NCI-H146 (cell line): ENCODE results near the gene LEAP2.

Experiments used
- DNase-seq: peaks from one replicate; lab custom pipeline; 2025; lab: John Stamatoyannopoulos, UW

LEAP2 gene

GRCh38 chr5:132873119-132873929 lies at the start of gene LEAP2:
TSS of gene LEAP2 (plus strand) at chr5:132873668. CDS start at chr5:132873695, 27 bp downstream.
- no peak for DNase-seq

DNA sequence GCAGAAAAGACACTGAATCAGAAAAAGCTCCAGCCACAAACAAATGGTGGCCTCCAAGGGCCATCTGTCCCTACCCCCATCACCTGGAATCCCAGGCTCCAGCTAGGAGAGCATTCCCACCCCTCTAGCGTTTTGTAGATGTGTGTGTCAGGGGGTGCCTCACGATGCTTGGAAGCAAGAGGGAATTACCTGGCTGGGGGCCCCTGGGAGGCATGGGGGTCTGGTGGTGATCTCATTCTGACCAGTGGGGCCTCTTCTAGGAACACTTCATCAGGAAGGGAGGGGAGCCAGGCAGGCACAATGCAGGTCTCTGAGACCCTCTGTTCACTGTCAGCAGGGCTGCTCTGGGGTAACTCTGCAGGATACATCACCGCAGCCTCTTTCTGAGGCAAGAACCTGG lies 49.0 kb upstream of the LEAP2 start:
- no peak for DNase-seq

- DNase-seq, result no peak
Observed at GRCh38 chr5:132825033-132825833, 48.2 kb upstream of the LEAP2 start.

GRCh38 chr5:132825834-132826391 lies 47.6 kb upstream of the LEAP2 start:
- no peak for DNase-seq

GRCh38 chr5:132826424-132827082 lies 46.9 kb upstream of the LEAP2 start:
- no peak for DNase-seq

- DNase-seq, result no peak
Observed at GRCh38 chr5:132827943-132828673, 45.4 kb upstream of the LEAP2 start.

- DNase-seq, result no peak
Observed at GRCh38 chr5:132828846-132829494, 44.5 kb upstream of the LEAP2 start.

- DNase-seq, result peak; percentile 67
Observed at GRCh38 chr5:132829742-132830435, 43.6 kb upstream of the LEAP2 start.

DNA sequence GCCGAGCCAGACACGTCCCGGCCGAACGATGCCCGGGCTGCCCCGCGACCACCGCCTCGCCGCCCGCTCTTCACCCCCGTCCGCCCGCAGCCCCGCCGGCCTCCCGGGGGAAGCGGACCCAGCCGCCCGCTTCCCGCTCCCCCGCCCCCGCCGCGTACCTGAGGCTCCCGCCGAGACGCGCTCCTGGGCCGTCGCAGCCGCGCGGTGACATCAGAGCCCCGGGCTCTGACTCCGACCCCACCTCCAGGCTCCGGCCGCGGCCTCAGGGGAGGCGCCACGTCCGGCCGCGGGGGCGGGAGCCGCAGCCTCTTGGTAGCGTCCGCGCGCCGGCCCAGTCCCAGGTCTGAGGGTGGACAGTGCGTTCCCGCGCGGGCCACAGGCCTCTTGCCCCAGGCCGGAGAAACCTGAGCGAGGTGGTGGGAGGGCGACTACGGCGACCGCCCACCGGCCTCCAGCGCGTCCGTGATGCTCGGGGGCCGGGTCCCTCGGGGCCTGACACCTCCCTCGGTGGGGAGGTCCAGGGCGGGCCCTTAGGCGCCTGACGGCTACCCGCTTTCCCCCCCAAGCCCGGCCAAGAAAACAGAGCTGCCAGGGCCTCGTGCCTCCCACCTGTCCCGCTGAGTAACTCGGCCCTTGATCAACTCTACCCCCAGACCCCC lies 42.9 kb upstream of the LEAP2 start, which contains the start of gene SHROOM1:
Gene SHROOM1 (minus strand): TSS at position 212 of the 659 bp plus-strand sequence. CDS start 4,507 bp downstream, outside the sequence.
- peak; percentile 78 for DNase-seq

DNA sequence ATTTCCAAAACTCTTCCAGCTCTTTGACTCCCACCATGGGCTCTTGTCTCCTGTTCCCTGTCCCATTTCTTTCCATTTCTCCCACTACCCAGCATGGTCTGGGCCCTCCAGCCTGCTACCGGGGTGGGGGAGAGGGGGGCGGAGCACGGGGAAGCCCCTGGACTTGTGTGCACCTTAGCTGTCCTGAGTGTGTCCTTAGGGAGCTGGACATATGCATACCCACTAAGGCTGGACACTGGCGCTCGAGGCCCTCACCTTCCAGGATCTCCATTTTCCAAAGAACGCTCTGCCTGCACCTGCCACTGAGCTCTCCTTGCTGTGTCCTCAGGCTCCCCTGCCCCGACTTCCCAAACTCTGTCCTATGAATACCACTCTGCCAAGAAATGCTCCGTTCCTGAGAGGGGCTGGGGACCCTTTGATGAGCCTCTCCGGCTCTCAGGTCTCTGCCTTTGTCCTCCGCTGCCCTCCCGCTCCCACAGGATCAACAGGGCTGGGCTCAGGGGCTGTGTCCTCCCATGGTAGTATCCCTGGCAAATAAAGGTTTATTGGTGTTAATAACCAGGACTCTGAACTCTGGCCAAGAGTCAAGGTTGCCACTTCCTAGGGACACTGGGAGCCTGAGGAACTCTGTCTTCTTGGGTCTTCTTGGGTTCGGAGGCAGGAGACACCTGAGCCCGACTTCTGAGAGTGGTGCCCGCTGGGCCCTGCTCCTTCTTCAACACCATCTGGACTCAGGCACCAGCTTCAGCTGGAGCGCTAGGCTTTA lies 42.2 kb upstream of the LEAP2 start:
- no peak for DNase-seq

GRCh38 chr5:132832612-132833011 lies 40.9 kb upstream of the LEAP2 start:
- DNase-seq, result no peak

DNA sequence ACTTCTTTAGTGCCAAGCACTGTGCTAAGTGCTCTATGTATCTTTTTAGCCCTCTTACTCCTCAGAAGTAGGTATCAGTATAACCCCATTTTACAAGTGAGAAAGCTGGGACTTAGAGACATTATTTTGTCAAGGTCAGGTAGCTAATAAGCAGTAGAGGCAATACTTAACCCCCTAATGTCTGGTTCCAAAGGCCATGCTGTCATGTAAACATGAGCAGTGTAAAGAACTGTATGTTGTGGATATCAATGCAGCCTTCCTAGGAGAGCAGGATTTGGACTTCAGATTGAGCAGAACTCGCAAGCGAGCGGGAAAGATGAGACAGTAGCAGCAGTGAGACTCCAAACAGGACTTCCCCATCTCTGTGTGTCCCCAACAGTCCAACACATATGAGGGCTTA lies 39.4 kb upstream of the LEAP2 start:
- DNase-seq, result no peak

DNA sequence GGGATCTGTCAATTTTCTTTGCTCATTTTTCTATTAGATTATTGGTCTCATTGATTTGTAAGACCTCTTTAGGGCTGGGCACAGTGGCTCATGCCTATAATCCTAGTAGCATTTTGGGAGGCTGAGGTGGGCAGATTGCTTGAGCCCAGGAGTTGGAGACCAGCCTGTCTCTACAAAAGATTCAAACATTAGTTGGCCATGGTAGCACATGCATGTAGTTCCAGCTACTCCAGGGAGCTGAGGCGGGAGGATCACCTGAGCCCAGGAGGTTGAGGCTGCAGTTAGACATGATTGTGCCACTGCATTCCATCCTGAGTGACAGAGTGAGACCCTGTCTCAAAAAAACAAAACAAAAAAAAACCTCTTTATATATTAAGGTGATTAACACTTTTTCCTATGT lies 36.6 kb upstream of the LEAP2 start:
- DNase-seq, result no peak

- DNase-seq, result no peak
Observed at GRCh38 chr5:132837868-132838267, 35.6 kb upstream of the LEAP2 start.

DNA sequence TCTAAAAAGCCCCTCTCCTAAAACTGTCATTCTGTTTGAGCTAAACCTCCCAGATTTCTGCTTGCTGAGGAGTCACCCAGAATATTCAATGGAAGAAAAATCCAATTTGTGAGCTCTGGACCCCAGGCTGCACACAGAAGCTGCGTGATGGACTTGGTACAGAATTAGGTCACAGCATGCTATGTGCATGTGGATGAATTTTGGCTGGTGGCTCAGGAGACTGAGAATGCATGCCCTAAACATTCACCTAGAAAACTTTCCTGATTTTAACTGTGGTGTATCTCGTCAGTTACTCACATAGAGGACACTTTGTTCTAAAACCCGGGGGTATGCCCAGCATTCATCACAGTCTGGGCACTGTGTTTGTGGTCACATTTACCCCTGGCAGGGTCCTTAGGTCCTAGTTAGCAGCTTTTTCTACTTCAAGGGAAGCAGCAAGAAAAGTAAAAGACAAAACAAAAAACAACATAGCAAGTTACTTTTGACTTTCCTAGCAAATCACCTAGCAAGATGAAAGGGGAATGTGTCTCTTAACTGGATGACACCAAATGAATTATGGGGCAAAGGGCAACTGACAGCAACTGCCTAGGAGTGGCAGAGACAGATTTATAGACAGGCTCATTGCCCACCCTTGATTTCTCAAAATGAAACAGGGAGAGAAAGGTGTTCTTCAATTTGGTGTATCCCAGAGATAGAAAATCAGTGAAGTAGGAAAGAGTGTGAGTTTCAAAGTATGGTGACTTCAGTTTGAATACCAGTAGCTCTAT lies 34.8 kb upstream of the LEAP2 start:
- no peak for DNase-seq

DNA sequence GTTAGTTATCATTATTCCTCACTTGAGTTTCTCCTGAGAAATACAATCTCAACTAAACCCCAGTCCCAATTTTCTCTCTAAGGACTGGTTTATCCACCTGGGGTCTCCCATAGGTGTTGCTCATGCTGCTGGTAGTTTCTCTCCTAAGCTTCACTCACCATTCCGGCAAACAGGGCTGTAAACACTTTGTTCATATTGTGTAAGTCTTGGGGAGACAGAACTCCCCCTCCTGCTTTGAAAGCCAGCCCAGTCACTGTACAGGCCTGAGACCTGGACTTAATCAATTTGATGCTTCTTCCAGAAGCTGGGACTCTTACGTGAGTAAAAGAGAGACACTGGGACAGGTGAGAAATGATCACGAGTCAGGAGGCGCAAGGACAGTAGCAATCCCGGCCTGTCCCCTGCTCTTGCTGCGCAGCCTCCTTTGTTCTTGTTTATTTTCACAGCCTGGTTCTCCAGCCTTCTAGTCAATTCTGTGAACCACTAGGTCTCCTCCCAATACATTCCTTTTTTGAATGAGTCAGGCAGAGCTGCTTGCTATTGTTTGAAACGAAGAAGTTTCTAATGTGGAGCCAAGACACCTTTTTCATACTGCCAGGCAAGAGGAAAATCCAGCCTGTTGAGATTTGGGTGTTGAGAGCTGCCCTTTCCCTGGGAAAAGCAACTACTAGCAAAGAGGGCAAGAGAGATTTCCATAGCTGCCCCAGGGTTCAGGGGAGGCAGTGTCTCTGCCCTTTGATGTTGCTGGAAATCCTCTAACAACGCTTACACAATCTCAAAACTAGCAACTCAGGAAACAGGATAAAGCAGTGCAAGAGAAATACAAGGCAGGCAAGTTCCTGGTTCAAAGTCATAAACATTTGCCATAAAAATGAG lies 33.8 kb upstream of the LEAP2 start:
- no peak for DNase-seq

GRCh38 chr5:132840313-132840712 lies 33.2 kb upstream of the LEAP2 start:
- no peak for DNase-seq
